CD14-positive monocyte (primary cell): Measurements from ENCODE around the gene KLLN. TPM values are rescaled to one million over a fixed set of nuclear protein-coding genes. Genes with fewer than 3 reads are reported as not detected.

Experiments used
- DNase-seq, 3 donors: peaks; one replicate each; pipeline ENCODE4 v3.0.0-alpha.2; 2011 to 2022
- H2AFZ ChIP-seq: 2 replicates; pipeline ENCODE4 v1.6.0; 2012; ENCODE audit warnings: mild to moderate bottlenecking, low read depth, low read length, inconsistent platforms; ENCODE audit not compliant: insufficient read depth, poor library complexity, severe bottlenecking
- H3K27ac ChIP-seq, 2 donors: 1 replicate in 1 of 2; 2 replicates in 1 of 2; pipeline ENCODE4 v1.5.1; 2012 to 2013; ENCODE audit warnings: low read length in 2 of 2, control low read depth in 1 of 2, inconsistent platforms in 1 of 2, low read depth in 1 of 2, mild to moderate bottlenecking in 1 of 2
- H3K27me3 ChIP-seq, 2 donors: one replicate each; pipeline versions ENCODE4 v1.6.0 to v1.6.1; 2011 to 2013; ENCODE audit warnings: low read length in 2 of 2; ENCODE audit not compliant: control insufficient read depth in 2 of 2, insufficient read depth in 2 of 2
- H3K36me3 ChIP-seq, 2 donors: replicated peaks in 1 of 2; 1 replicate in 1 of 2; 2 replicates in 1 of 2; pipeline versions ENCODE4 v1.5.1 to v1.6.1; 2012 to 2013; ENCODE audit warnings: low read length in 2 of 2, control low read depth in 1 of 2, inconsistent platforms in 1 of 2, mild to moderate bottlenecking in 1 of 2; ENCODE audit not compliant: insufficient read depth in 2 of 2, control insufficient read depth in 1 of 2
- H3K4me1 ChIP-seq, 2 donors: 1 replicate in 1 of 2; 2 replicates in 1 of 2; pipeline versions ENCODE4 v1.5.1 to v1.6.1; 2012 to 2013; ENCODE audit warnings: low read length in 2 of 2, control low read depth in 1 of 2, inconsistent platforms in 1 of 2, mild to moderate bottlenecking in 1 of 2, moderate library complexity in 1 of 2; ENCODE audit not compliant: insufficient read depth in 2 of 2, control insufficient read depth in 1 of 2
- H3K4me2 ChIP-seq: replicated peaks from 2 replicates; pipeline ENCODE3; 2012; ENCODE audit warnings: low read length, moderate library complexity, mild to moderate bottlenecking; ENCODE audit not compliant: poor library complexity, severe bottlenecking; ENCODE audit errors: extremely low read depth
- H3K4me3 ChIP-seq, 3 experiments: fragments of 200-600 bp in 1 of 3; sonication (generic) in 1 of 3; replicated peaks in 1 of 3; 1 replicate in 2 of 3; 2 replicates in 1 of 3; pipeline ENCODE4 v1.5.1; 2011 to 2013; ENCODE audit warnings: low read length in 3 of 3, mild to moderate bottlenecking in 3 of 3, control low read depth in 2 of 3, low read depth in 2 of 3, inconsistent platforms in 1 of 3, moderate library complexity in 1 of 3
- H3K79me2 ChIP-seq: 2 replicates; pipeline ENCODE4 v1.6.0; 2012; ENCODE audit warnings: mild to moderate bottlenecking, control low read depth, inconsistent platforms, low read length, moderate library complexity; ENCODE audit not compliant: insufficient read depth
- H3K9ac ChIP-seq: 2 replicates; pipeline ENCODE4 v1.6.0; 2017; ENCODE audit warnings: low read length, mild to moderate bottlenecking; ENCODE audit not compliant: insufficient read depth, poor library complexity, severe bottlenecking
- H3K9me3 ChIP-seq, 2 donors: replicated peaks in 1 of 2; 1 replicate in 1 of 2; 2 replicates in 1 of 2; pipeline versions ENCODE4 v1.5.1 to v1.6.1; 2012 to 2013; ENCODE audit warnings: low read length in 2 of 2, control low read depth in 1 of 2; ENCODE audit not compliant: control insufficient read depth in 1 of 2, insufficient read depth in 1 of 2
- H4K20me1 ChIP-seq: 2 replicates; pipeline ENCODE4 v1.6.0; 2012; ENCODE audit warnings: mild to moderate bottlenecking, low read length, control low read depth, moderate library complexity; ENCODE audit not compliant: insufficient read depth
- H3K27ac Mint-ChIP-seq, 7 donors: one replicate each; pipeline ENCODE4 v1.8.0; 2020; ENCODE audit warnings: mild to moderate bottlenecking in 7 of 7, mixed read lengths in 7 of 7, moderate library complexity in 6 of 7, inconsistent platforms in 2 of 7
- H3K27me3 Mint-ChIP-seq, 3 donors: one replicate each; pipeline ENCODE4 v1.8.0; 2021 to 2022; ENCODE audit warnings: low read depth in 3 of 3, mild to moderate bottlenecking in 3 of 3, mixed read lengths in 3 of 3, moderate library complexity in 3 of 3, inconsistent platforms in 1 of 3
- H3K36me3 Mint-ChIP-seq, 2 donors: one replicate each; pipeline ENCODE4 v1.8.0; 2020; ENCODE audit warnings: mixed read lengths in 2 of 2, inconsistent platforms in 1 of 2, mild to moderate bottlenecking in 1 of 2
- H3K4me1 Mint-ChIP-seq: one replicate; pipeline ENCODE4 v1.8.0; 2020; ENCODE audit warnings: mild to moderate bottlenecking, mixed read lengths
- H3K4me3 Mint-ChIP-seq, 2 donors: one replicate each; pipeline ENCODE4 v1.8.0; 2020; ENCODE audit warnings: mild to moderate bottlenecking in 2 of 2, mixed read lengths in 2 of 2, moderate library complexity in 1 of 2
- H3K9me3 Mint-ChIP-seq, 7 donors: one replicate each; pipeline ENCODE4 v1.8.0; 2020 to 2022; ENCODE audit warnings: mixed read lengths in 7 of 7, mild to moderate bottlenecking in 6 of 7, moderate library complexity in 6 of 7, inconsistent platforms in 2 of 7
- CTCF ChIP-seq: fragments of 200-600 bp; IDR thresholded peaks from one replicate; pipeline ENCODE4 v1.8.0; 2022; ENCODE audit warnings: antibody characterized with exemption, mild to moderate bottlenecking
- WGBS: methylation state at CpG from one replicate; pipeline ENCODE4 v1.1.5; 2013; ENCODE audit warnings: missing lambda C conversion rate; ENCODE audit not compliant: insufficient coverage; 5-methylcytosine and 5-hydroxymethylcytosine counted together
- intact Hi-C, 2 donors: fragments of 100-400 bp; cut with micrococcal nuclease; formaldehyde crosslinking; loops; one replicate each; pipeline versions ENCODE4 v1.15.0 to v1.15.1; 2023
- polyA plus RNA-seq, 3 donors: library from polyadenylated mRNA; depleted of rRNA in 1 of 3; unstranded in 2 of 3; stranded (reverse) in 1 of 3; fragments of 300-500 nt in 2 of 3; fragments of >200 nt in 1 of 3; fragmentation: Illumina TruSeq in 2 of 3; gene quantifications; 1 replicate in 2 of 3; 2 replicates in 1 of 3; pipeline ENCODE4 v1.2.3, GENCODE V29; 2012 to 2021

Gene KLLN
- polyA plus RNA-seq, 3 donors: 0.11 to 0.23 (median 0.12) TPM

GRCh38 chr10:87846023-87846422, 17.3 kb downstream of the KLLN start:
- H2AFZ ChIP-seq: no peak overlapping the region
- peaks cover 0 to 1% (median 0%) of the 10 kb centered on the region in 3 donors for H3K27me3 Mint-ChIP-seq
- H3K4me1 ChIP-seq: peaks cover 0 to 4% of the 10 kb centered on the region in 2 donors
- no peaks in the 10 kb centered on the region for H3K36me3 Mint-ChIP-seq
- no peaks in the 10 kb centered on the region for H3K9me3 ChIP-seq
- intact Hi-C loops: no loop called here
- H3K9ac ChIP-seq: no peak overlapping the region
- no peaks in the 10 kb centered on the region for H3K79me2 ChIP-seq
- H3K36me3 ChIP-seq: no peaks in the 10 kb centered on the region
- no peak overlapping the region for H3K27ac ChIP-seq
- H3K4me2 ChIP-seq: no peak overlapping the region
- no peak overlapping the region for H3K27ac Mint-ChIP-seq
- no peak overlapping the region for H3K4me3 ChIP-seq
- WGBS: no CpG with 5 or more reads among the region's 7 CpGs
- H3K4me3 Mint-ChIP-seq: no peak overlapping the region
- no peak for TF ChIP-seq CTCF
- no peaks in the 10 kb centered on the region for H4K20me1 ChIP-seq
- DNase-seq: no peak
- H3K9me3 Mint-ChIP-seq: no peaks in the 10 kb centered on the region
- no peaks in the 10 kb centered on the region for H3K27me3 ChIP-seq
- peaks cover 8% of the 10 kb centered on the region for H3K4me1 Mint-ChIP-seq

- H3K27me3 ChIP-seq: no peaks in the 10 kb centered on the region
- no peak for DNase-seq
- H3K4me1 ChIP-seq: no peaks in the 10 kb centered on the region
- H3K9me3 ChIP-seq: no peaks in the 10 kb centered on the region
- intact Hi-C loops: no loop called here
- WGBS: no CpG with 5 or more reads among the region's 3 CpGs
- no peaks in the 10 kb centered on the region for H3K79me2 ChIP-seq
- H3K36me3 ChIP-seq: no peaks in the 10 kb centered on the region
- H3K4me2 ChIP-seq: no peak overlapping the region
- H3K9ac ChIP-seq: no peak overlapping the region
- no peak overlapping the region for H3K27ac ChIP-seq
- no peaks in the 10 kb centered on the region for H3K36me3 Mint-ChIP-seq
- H3K4me1 Mint-ChIP-seq: peaks cover 4% of the 10 kb centered on the region
- no peak overlapping the region for H2AFZ ChIP-seq
- TF ChIP-seq CTCF: no peak
- no peak overlapping the region for H3K4me3 ChIP-seq
- no peaks in the 10 kb centered on the region for H3K9me3 Mint-ChIP-seq
- H3K27ac Mint-ChIP-seq: no peak overlapping the region
- H3K4me3 Mint-ChIP-seq: no peak overlapping the region
- no peaks in the 10 kb centered on the region for H4K20me1 ChIP-seq
- peaks cover 0 to 1% (median 0%) of the 10 kb centered on the region in 3 donors for H3K27me3 Mint-ChIP-seq
Measured at GRCh38 chr10:87845624-87845998, 17.7 kb downstream of the KLLN start.
